ENCODE results near the gene INSIG1. TPM values are rescaled to one million over a fixed set of nuclear protein-coding genes. Genes with fewer than 3 reads are reported as not detected.

INSIG1 gene
- total and polyA plus RNA-seq, 2 experiments from 2014 or later, result 30.7 to 40.3 TPM

- no peak overlapping the region for H2AFZ ChIP-seq
- peaks cover 13% of the 10 kb centered on the region; the same call in 1 of the 2 replicates for H3K36me3 ChIP-seq (ENCODE audit: low read depth)
- in situ Hi-C loops (cut with MboI), result no loop called here
- H3K4me3 ChIP-seq, result no peak overlapping the region
- no peak overlapping the region for H3K4me2 ChIP-seq (ENCODE audit: unreplicated experiment)
- 73 to 75% methylated on average over 8 of the region's 8 CpGs for WGBS, 2 experiments (ENCODE audit: low coverage in 1 of 2, low lambda C conversion rate in 2 of 2, missing lambda C conversion rate in 2 of 2)
- no peaks in the 10 kb centered on the region for H3K9me2 ChIP-seq (ENCODE audit: insufficient read depth)
- no peak overlapping the region for H3K9ac ChIP-seq
- no peaks in the 10 kb centered on the region for H3K4me1 ChIP-seq (ENCODE audit: insufficient read depth)
- no peaks in the 10 kb centered on the region for H4K20me1 ChIP-seq (ENCODE audit: insufficient read depth)
- no peak overlapping the region for H3K27ac ChIP-seq
- DNase-seq, result no peak
- H3K27me3 ChIP-seq (replicated peaks; ENCODE audit: insufficient read depth), result no peaks in the 10 kb centered on the region
- H3K9me3 ChIP-seq (ENCODE audit: low read depth), result no peaks in the 10 kb centered on the region
- H3F3A ChIP-seq (ENCODE audit: insufficient read depth), result peaks cover 38% of the 10 kb centered on the region; the same call in 1 of the 2 replicates
- TF ChIP-seq EZH2phosphoT487 (IDR thresholded peaks at IDR 0.05; ENCODE audit: insufficient read depth, low read depth) (no peak), EZH2 (IDR thresholded peaks at IDR 0.05; ENCODE audit: insufficient read depth, poor library complexity, severe bottlenecking) (no peak)
- H3K79me2 ChIP-seq (ENCODE audit: insufficient read depth), result no peaks in the 10 kb centered on the region
Observed at GRCh38 chr7:155311826-155312537, 14.3 kb downstream of the INSIG1 start.

DNA sequence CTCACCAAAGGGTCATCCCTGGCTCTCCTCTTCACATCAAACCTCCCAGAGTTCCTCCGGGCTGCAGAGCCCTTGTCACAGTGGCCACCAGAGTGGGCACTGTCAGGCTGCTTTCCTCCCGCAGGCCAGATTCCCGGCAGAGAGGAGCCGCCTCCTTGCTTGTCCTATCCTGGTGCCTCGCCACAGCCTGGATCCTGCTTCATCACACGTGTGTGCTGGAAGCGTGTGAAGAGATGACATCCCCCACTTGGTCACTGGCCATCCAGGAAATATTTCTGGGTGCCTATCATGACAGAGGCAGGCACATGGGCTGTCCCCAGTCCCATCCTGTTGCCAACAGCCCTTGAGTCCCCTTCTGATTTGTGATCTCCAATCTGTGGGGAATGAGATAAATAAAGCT lies 15.0 kb downstream of the INSIG1 start:
- Histone ChIP-seq H4K20me1 (ENCODE audit: insufficient read depth) (no peaks in the 10 kb centered on the region), H3K36me3 (ENCODE audit: low read depth) (peaks cover 13% of the 10 kb centered on the region; the same call in 1 of the 2 replicates), H3K9me3 (ENCODE audit: low read depth) (no peaks in the 10 kb centered on the region), H3K9me2 (ENCODE audit: insufficient read depth) (no peaks in the 10 kb centered on the region), H3K4me3 (no peak overlapping the region), H3K9ac (no peak overlapping the region), H3K4me1 (ENCODE audit: insufficient read depth) (no peaks in the 10 kb centered on the region), H3K4me2 (ENCODE audit: unreplicated experiment) (no peak overlapping the region), H3F3A (ENCODE audit: insufficient read depth) (peaks cover 38% of the 10 kb centered on the region; the same call in 1 of the 2 replicates), H2AFZ (no peak overlapping the region), H3K27ac (no peak overlapping the region), H3K27me3 (replicated peaks; ENCODE audit: insufficient read depth) (no peaks in the 10 kb centered on the region), H3K79me2 (ENCODE audit: insufficient read depth) (no peaks in the 10 kb centered on the region)
- TF ChIP-seq EZH2phosphoT487 (IDR thresholded peaks at IDR 0.05; ENCODE audit: insufficient read depth, low read depth) (no peak), EZH2 (IDR thresholded peaks at IDR 0.05; ENCODE audit: insufficient read depth, poor library complexity, severe bottlenecking) (no peak)
- in situ Hi-C loops (cut with MboI), result no loop called here
- WGBS, 2 experiments (ENCODE audit: low coverage in 1 of 2, low lambda C conversion rate in 2 of 2, missing lambda C conversion rate in 2 of 2), result 68 to 70% methylated on average over 7 of the region's 7 CpGs
- DNase-seq, result no peak

GRCh38 chr7:155313096-155313495 lies 15.4 kb downstream of the INSIG1 start:
- Histone ChIP-seq H3K79me2 (ENCODE audit: insufficient read depth) (no peaks in the 10 kb centered on the region), H2AFZ (no peak overlapping the region), H3K9me3 (ENCODE audit: low read depth) (no peaks in the 10 kb centered on the region), H3K9ac (no peak overlapping the region), H3K9me2 (ENCODE audit: insufficient read depth) (no peaks in the 10 kb centered on the region), H3K4me3 (no peak overlapping the region), H3K27me3 (replicated peaks; ENCODE audit: insufficient read depth) (no peaks in the 10 kb centered on the region), H3K27ac (no peak overlapping the region), H3K36me3 (ENCODE audit: low read depth) (peaks cover 11% of the 10 kb centered on the region; the same call in 1 of the 2 replicates), H3K4me1 (ENCODE audit: insufficient read depth) (no peaks in the 10 kb centered on the region), H4K20me1 (ENCODE audit: insufficient read depth) (no peaks in the 10 kb centered on the region), H3F3A (ENCODE audit: insufficient read depth) (peaks cover 35% of the 10 kb centered on the region; the same call in 1 of the 2 replicates), H3K4me2 (ENCODE audit: unreplicated experiment) (no peak overlapping the region)
- in situ Hi-C loops (cut with MboI), result no loop called here
- no peak for DNase-seq
- 60 to 67% methylated on average over 8 of the region's 8 CpGs for WGBS, 2 experiments (ENCODE audit: low coverage in 1 of 2, low lambda C conversion rate in 2 of 2, missing lambda C conversion rate in 2 of 2)
- TF ChIP-seq EZH2 (IDR thresholded peaks at IDR 0.05; ENCODE audit: insufficient read depth, poor library complexity, severe bottlenecking), result no peak
- no peak for TF ChIP-seq EZH2phosphoT487 (IDR thresholded peaks at IDR 0.05; ENCODE audit: insufficient read depth, low read depth)

DNA sequence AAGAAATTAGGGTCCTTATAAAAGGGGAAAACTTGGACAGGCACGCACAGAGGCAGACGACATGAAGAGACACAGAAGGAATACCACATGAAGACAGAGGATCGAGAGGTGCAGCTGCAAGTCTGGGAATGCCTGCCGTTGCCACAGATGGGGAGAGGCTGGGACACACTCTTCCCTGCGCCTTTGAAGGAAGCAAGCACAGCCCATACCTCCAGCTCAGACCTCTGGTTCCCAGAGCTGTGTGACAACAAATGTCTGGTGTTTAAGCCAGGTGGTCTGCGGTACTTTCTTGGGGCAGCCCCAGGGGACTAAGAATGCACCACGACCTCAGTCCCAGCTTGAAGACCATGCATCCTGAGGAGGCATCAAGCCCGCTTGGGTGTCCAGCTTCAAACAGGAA lies 18.3 kb downstream of the INSIG1 start:
- H3K4me1 ChIP-seq (ENCODE audit: insufficient read depth), result no peaks in the 10 kb centered on the region
- H3K4me3 ChIP-seq, result no peak overlapping the region
- H3K9me3 ChIP-seq (ENCODE audit: low read depth), result no peaks in the 10 kb centered on the region
- H3K4me2 ChIP-seq (ENCODE audit: unreplicated experiment), result no peak overlapping the region
- no peaks in the 10 kb centered on the region for H3K9me2 ChIP-seq (ENCODE audit: insufficient read depth)
- no peak overlapping the region for H3K9ac ChIP-seq
- H3K27ac ChIP-seq, result no peak overlapping the region
- H2AFZ ChIP-seq, result no peak overlapping the region
- H4K20me1 ChIP-seq (ENCODE audit: insufficient read depth), result no peaks in the 10 kb centered on the region
- no peaks in the 10 kb centered on the region for H3K27me3 ChIP-seq (replicated peaks; ENCODE audit: insufficient read depth)
- 43 to 44% methylated on average over 8 of the region's 8 CpGs for WGBS, 2 experiments (ENCODE audit: low coverage in 1 of 2, low lambda C conversion rate in 2 of 2, missing lambda C conversion rate in 2 of 2)
- DNase-seq, result no peak
- peaks cover 13% of the 10 kb centered on the region; the same call in 1 of the 2 replicates for H3F3A ChIP-seq (ENCODE audit: insufficient read depth)
- H3K36me3 ChIP-seq (ENCODE audit: low read depth), result no peaks in the 10 kb centered on the region
- no peak for TF ChIP-seq EZH2phosphoT487 (IDR thresholded peaks at IDR 0.05; ENCODE audit: insufficient read depth, low read depth)
- no peak for TF ChIP-seq EZH2 (IDR thresholded peaks at IDR 0.05; ENCODE audit: insufficient read depth, poor library complexity, severe bottlenecking)
- in situ Hi-C loops (cut with MboI), result no loop called here
- no peaks in the 10 kb centered on the region for H3K79me2 ChIP-seq (ENCODE audit: insufficient read depth)
